Trophoblast cell (in vitro differentiated cells and primary cell): ENCODE measurements around the gene RALGAPA2.

ENCODE experiments used
- DNase-seq, 2 donors: peaks; one replicate each; pipeline ENCODE4 v3.0.0-alpha.2; 2016
- H2AFZ ChIP-seq: 2 replicates; pipeline ENCODE4 v1.6.1; 2013; ENCODE audit warnings: low read length, moderate library complexity, mild to moderate bottlenecking; ENCODE audit not compliant: insufficient read depth, poor library complexity
- H2AK5ac ChIP-seq: 2 replicates; pipeline ENCODE4 v1.6.1; 2013; ENCODE audit warnings: mild to moderate bottlenecking, low read length
- H2BK120ac ChIP-seq: 2 replicates; pipeline ENCODE4 v1.6.1; 2013; ENCODE audit warnings: low read length, mild to moderate bottlenecking, moderate library complexity; ENCODE audit not compliant: insufficient read depth, poor library complexity
- H2BK12ac ChIP-seq: 2 replicates; pipeline ENCODE4 v1.6.1; 2013; ENCODE audit warnings: mild to moderate bottlenecking, low read length, moderate library complexity
- H2BK5ac ChIP-seq: 2 replicates; pipeline ENCODE4 v1.6.1; 2013; ENCODE audit warnings: low read length, low read depth, moderate library complexity, mild to moderate bottlenecking; ENCODE audit not compliant: poor library complexity
- H3K14ac ChIP-seq: 2 replicates; pipeline ENCODE4 v1.6.1; 2013; ENCODE audit warnings: mild to moderate bottlenecking, low read length
- H3K18ac ChIP-seq: 2 replicates; pipeline ENCODE4 v1.6.1; 2013; ENCODE audit warnings: mild to moderate bottlenecking, low read length
- H3K23ac ChIP-seq: 2 replicates; pipeline ENCODE4 v1.6.1; 2013; ENCODE audit warnings: low read length
- H3K27ac ChIP-seq: 2 replicates; pipeline ENCODE4 v1.5.1; 2013; ENCODE audit warnings: low read depth, mild to moderate bottlenecking, inconsistent platforms, low read length, moderate library complexity
- H3K27me3 ChIP-seq: 2 replicates; pipeline ENCODE4 v1.6.1; 2013; ENCODE audit warnings: inconsistent platforms, mild to moderate bottlenecking, low read length, moderate library complexity; ENCODE audit not compliant: insufficient read depth
- H3K36me3 ChIP-seq, 2 experiments: 1 replicate in 1 of 2; 2 replicates in 1 of 2; pipeline ENCODE4 v1.6.1; 2013; ENCODE audit warnings: low read length in 2 of 2, mild to moderate bottlenecking in 2 of 2, moderate library complexity in 1 of 2; ENCODE audit not compliant: insufficient read depth in 2 of 2, control insufficient read depth in 1 of 2
- H3K4ac ChIP-seq: 2 replicates; pipeline ENCODE4 v1.6.1; 2013; ENCODE audit warnings: low read depth, mild to moderate bottlenecking, low read length, moderate library complexity
- H3K4me1 ChIP-seq, 2 experiments: 1 replicate in 1 of 2; 2 replicates in 1 of 2; pipeline ENCODE4 v1.6.1; 2013; ENCODE audit warnings: low read length in 2 of 2, mild to moderate bottlenecking in 2 of 2, moderate library complexity in 1 of 2; ENCODE audit not compliant: insufficient read depth in 2 of 2, control insufficient read depth in 1 of 2
- H3K4me2 ChIP-seq: 2 replicates; pipeline ENCODE4 v1.6.1; 2013; ENCODE audit warnings: inconsistent platforms, mild to moderate bottlenecking, low read length, moderate library complexity
- H3K4me3 ChIP-seq: 2 replicates; pipeline ENCODE4 v1.5.1; 2013; ENCODE audit warnings: mild to moderate bottlenecking, low read depth, low read length, inconsistent platforms
- H3K79me1 ChIP-seq: one replicate; pipeline ENCODE4 v1.6.1; 2013; ENCODE audit warnings: low read length
- H3K79me2 ChIP-seq: 2 replicates; pipeline ENCODE4 v1.6.1; 2013; ENCODE audit warnings: low read length, mild to moderate bottlenecking; ENCODE audit not compliant: control insufficient read depth, insufficient read depth, poor library complexity
- H3K9ac ChIP-seq: 2 replicates; pipeline ENCODE4 v1.6.1; 2013; ENCODE audit warnings: mild to moderate bottlenecking, low read length
- H3K9me3 ChIP-seq: 2 replicates; pipeline ENCODE4 v1.6.1; 2013; ENCODE audit warnings: low read depth, mild to moderate bottlenecking, control low read depth, inconsistent platforms, low read length; ENCODE audit not compliant: insufficient read depth
- H4K12ac ChIP-seq: 2 replicates; pipeline ENCODE4 v1.6.1; 2013; ENCODE audit warnings: low read depth, mild to moderate bottlenecking, low read length, moderate library complexity
- H4K8ac ChIP-seq: 2 replicates; pipeline ENCODE4 v1.6.1; 2013; ENCODE audit warnings: low read depth, mild to moderate bottlenecking, low read length, moderate library complexity
- H4K91ac ChIP-seq: one replicate; pipeline ENCODE4 v1.6.1; 2013; ENCODE audit warnings: low read depth, mild to moderate bottlenecking, low read length, moderate library complexity
- WGBS: extraction: QIAGEN DNeasy Blood & Tissue Kit; methylation state at CpG from one replicate; pipeline ENCODE4 v1.1.7; 2013; ENCODE audit warnings: missing lambda C conversion rate; ENCODE audit not compliant: insufficient read length, insufficient coverage; ENCODE audit errors: extremely low coverage; 5-methylcytosine and 5-hydroxymethylcytosine counted together

Gene RALGAPA2

DNA sequence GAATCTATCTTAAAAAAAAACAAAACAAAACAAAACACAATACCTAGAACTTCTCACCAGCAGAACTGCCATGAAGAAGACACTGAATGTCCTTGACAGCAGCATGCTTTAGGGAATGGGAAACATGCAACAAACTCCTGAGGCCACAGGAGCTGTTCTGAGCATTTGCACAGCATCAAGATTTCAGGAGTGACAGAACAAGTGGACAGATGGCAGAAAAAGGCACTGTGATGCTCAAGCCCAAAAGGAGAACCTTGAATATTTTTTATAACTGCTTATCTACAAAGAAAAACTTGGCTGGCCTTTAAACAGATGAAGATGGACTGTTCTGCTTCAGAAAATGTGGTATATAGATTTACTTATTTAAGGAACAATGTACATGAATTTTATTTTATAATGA is 158.9 kb downstream of the RALGAPA2 start:
- Histone ChIP-seq H2BK5ac (no peak overlapping the region), H3K4ac (no peak overlapping the region), H3K79me1 (peaks cover 5% of the 10 kb centered on the region), H3K36me3 (no peaks in the 10 kb centered on the region), H3K18ac (no peak overlapping the region), H3K4me1 (peaks cover 6 to 10% of the 10 kb centered on the region in 2 experiments), H3K27ac (no peak overlapping the region), H4K8ac (no peak overlapping the region), H3K4me3 (no peak overlapping the region), H2AK5ac (no peak overlapping the region), H3K79me2 (peaks cover 2% of the 10 kb centered on the region), H2BK120ac (no peak overlapping the region), H3K14ac (no peak overlapping the region), H3K4me2 (no peak overlapping the region), H2BK12ac (no peak overlapping the region), H4K12ac (no peak overlapping the region), H3K27me3 (no peaks in the 10 kb centered on the region), H2AFZ (no peak overlapping the region), H3K9ac (no peak overlapping the region), H3K9me3 (no peaks in the 10 kb centered on the region), H4K91ac (no peak overlapping the region), H3K23ac (no peak overlapping the region)
- no peak for DNase-seq

GRCh38 chr20:20552076-20552475 is 160.4 kb downstream of the RALGAPA2 start:
- WGBS: no CpG with 5 or more reads among the region's 4 CpGs

GRCh38 chr20:20551409-20551808 is 161.0 kb downstream of the RALGAPA2 start:
- no peak overlapping the region for H3K4me3 ChIP-seq
- H3K9me3 ChIP-seq: no peaks in the 10 kb centered on the region
- no CpG with 5 or more reads among the region's 3 CpGs for WGBS
- no peak overlapping the region for H4K8ac ChIP-seq
- no peaks in the 10 kb centered on the region for H3K27me3 ChIP-seq
- no peak overlapping the region for H2BK5ac ChIP-seq
- DNase-seq: no peak
- H3K23ac ChIP-seq: no peak overlapping the region
- H3K4ac ChIP-seq: no peak overlapping the region
- no peak overlapping the region for H3K9ac ChIP-seq
- H2AFZ ChIP-seq: no peak overlapping the region
- peaks cover 5% of the 10 kb centered on the region for H3K79me1 ChIP-seq
- H3K36me3 ChIP-seq: no peaks in the 10 kb centered on the region
- no peak overlapping the region for H3K18ac ChIP-seq
- peaks cover 2% of the 10 kb centered on the region for H3K79me2 ChIP-seq
- H3K14ac ChIP-seq: no peak overlapping the region
- H2BK120ac ChIP-seq: no peak overlapping the region
- no peak overlapping the region for H4K12ac ChIP-seq
- H3K4me1 ChIP-seq: peaks cover 6 to 10% of the 10 kb centered on the region in 2 experiments
- H3K27ac ChIP-seq: no peak overlapping the region
- no peak overlapping the region for H4K91ac ChIP-seq
- H3K4me2 ChIP-seq: no peak overlapping the region
- H2BK12ac ChIP-seq: no peak overlapping the region
- H2AK5ac ChIP-seq: no peak overlapping the region

More at GRCh38 chr20:20552076-20552475, 160.4 kb downstream of the RALGAPA2 start:
- Histone ChIP-seq H3K4me1 (peaks cover 6 to 10% of the 10 kb centered on the region in 2 experiments), H2BK120ac (no peak overlapping the region), H3K18ac (no peak overlapping the region), H2BK12ac (peak overlapping the region; percentile 71), H3K79me2 (peaks cover 2% of the 10 kb centered on the region), H3K4me2 (no peak overlapping the region), H4K91ac (no peak overlapping the region), H2BK5ac (no peak overlapping the region), H3K4ac (no peak overlapping the region), H3K23ac (no peak overlapping the region), H3K14ac (no peak overlapping the region), H3K4me3 (no peak overlapping the region), H3K27me3 (no peaks in the 10 kb centered on the region), H4K8ac (no peak overlapping the region), H2AFZ (no peak overlapping the region), H3K27ac (no peak overlapping the region), H3K9ac (no peak overlapping the region), H4K12ac (no peak overlapping the region), H2AK5ac (no peak overlapping the region), H3K79me1 (peaks cover 5% of the 10 kb centered on the region), H3K9me3 (no peaks in the 10 kb centered on the region), H3K36me3 (no peaks in the 10 kb centered on the region)
- DNase-seq: no peak

- Histone ChIP-seq H4K12ac (no peak overlapping the region), H4K8ac (no peak overlapping the region), H3K9me3 (no peaks in the 10 kb centered on the region), H3K27me3 (no peaks in the 10 kb centered on the region), H2AFZ (no peak overlapping the region), H3K36me3 (no peaks in the 10 kb centered on the region), H4K91ac (no peak overlapping the region), H2BK120ac (no peak overlapping the region), H3K4me2 (no peak overlapping the region), H2BK5ac (no peak overlapping the region), H3K23ac (no peak overlapping the region), H3K9ac (no peak overlapping the region), H3K14ac (no peak overlapping the region), H2BK12ac (no peak overlapping the region), H3K18ac (no peak overlapping the region), H3K79me1 (peaks cover 5% of the 10 kb centered on the region), H3K79me2 (peaks cover 2% of the 10 kb centered on the region), H3K4me1 (peaks cover 6 to 10% of the 10 kb centered on the region in 2 experiments), H3K27ac (peak overlapping the region; percentile 37), H2AK5ac (no peak overlapping the region), H3K4ac (no peak overlapping the region), H3K4me3 (no peak overlapping the region)
- WGBS: no CpG with 5 or more reads among the region's 1 CpG
- peak; percentile 68 to 94 for DNase-seq
Measured at GRCh38 chr20:20549704-20550103, 162.7 kb downstream of the RALGAPA2 start.
